H1 (cell line): ENCODE results near the gene CYB5R3. TPM values are rescaled to one million over a fixed set of nuclear protein-coding genes. Genes with fewer than 3 reads are reported as not detected.

ENCODE experiments used
- HDAC6 ChIP-seq: IDR thresholded peaks from one replicate; pipeline ENCODE4 v1.7.1; 2012; ENCODE audit warnings: low read depth, mild to moderate bottlenecking, inconsistent platforms, low read length, moderate library complexity
- polyA plus RNA-seq, 7 experiments: library from polyadenylated mRNA; depleted of rRNA in 3 of 7; stranded (reverse) in 5 of 7; unstranded in 2 of 7; fragments of >200 nt in 5 of 7; fragments of 200-250 nt in 2 of 7; gene quantifications; 1 replicate in 5 of 7; 2 replicates in 1 of 7; 4 replicates in 1 of 7; pipeline versions ENCODE4 v1.2.1 to v1.2.3, GENCODE V29; 2011 to 2013; ENCODE audit warnings: missing spikeins in 2 of 7, mixed read lengths in 2 of 7
- total RNA-seq: library from RNA; stranded (reverse); fragmentation: NEBNext Ultra II Directional; extraction: Animal tissue kit (Norgen Biotek cat#: 25700); gene quantifications from 2 replicates; pipeline ENCODE4 v1.2.1, GENCODE V29; 2021
- TF ChIP-seq, protein P1 (sequence below): IDR thresholded peaks from 2 replicates; pipeline ENCODE4 v1.6.1; 2012; ENCODE audit warnings: inconsistent platforms

CYB5R3 gene
- total and polyA plus RNA-seq, 2 of the 8 experiments (the other 6 are each of a cell fraction or from before 2014, with no cell fraction given), result 75.3 to 113 TPM

DNA sequence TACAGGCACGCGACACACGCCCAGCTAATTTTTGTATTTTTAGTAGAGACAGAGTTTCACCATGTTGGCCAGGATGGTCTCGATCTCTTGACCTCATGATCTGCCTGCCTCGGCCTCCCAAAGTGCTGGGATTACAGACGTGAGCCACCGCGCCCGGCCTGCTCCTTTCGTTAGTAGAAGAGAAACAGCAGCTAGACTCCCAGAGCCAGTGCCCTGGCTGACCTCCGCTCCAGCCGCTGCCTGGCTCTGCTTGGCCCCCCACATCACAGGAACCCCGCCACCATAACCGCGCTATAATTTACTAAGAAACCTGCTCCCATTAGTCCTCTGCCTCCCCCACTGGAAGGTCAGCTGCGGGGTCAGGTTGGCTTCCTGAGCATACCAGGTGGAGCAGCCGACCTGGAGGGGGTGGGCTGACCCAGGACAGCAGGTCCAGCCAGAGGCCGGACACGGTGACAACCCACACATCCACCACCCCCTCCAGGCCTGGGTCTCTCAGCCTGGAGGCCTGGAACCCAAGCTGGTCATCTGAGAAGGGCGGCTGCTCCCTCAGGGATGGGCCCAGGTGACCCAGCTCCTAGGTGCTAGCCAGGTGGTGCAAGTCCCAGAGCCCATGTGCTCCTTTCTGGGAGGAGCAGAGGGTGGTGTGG, 27.0 kb downstream of the CYB5R3 start (continued):
- no peak for TF ChIP-seq HDAC6
- TF ChIP-seq, protein P1, sequence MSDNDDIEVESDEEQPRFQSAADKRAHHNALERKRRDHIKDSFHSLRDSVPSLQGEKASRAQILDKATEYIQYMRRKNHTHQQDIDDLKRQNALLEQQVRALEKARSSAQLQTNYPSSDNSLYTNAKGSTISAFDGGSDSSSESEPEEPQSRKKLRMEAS, result no peak
